Right renal pelvis (tissue), 4 donors: ENCODE measurements around the gene TXN2. TPM values are rescaled to one million over a fixed set of nuclear protein-coding genes. Genes with fewer than 3 reads are reported as not detected.

Source experiments
- polyA plus RNA-seq, 4 donors: library from polyadenylated mRNA; unstranded; fragments of 120-200 nt; gene quantifications; one replicate each; pipeline ENCODE4 v1.2.1, GENCODE V29; 2013; ENCODE audit not compliant: insufficient read length in 4 of 4

The TXN2 gene
- polyA plus RNA-seq, 4 donors, result 123 to 133 (median 130) TPM

Other genes starting within 250 kb of the TXN2 start
- 10 to 100 TPM; 22.2 to 30.6 (median 28.0) TPM for gene APOL2, start 242.1 kb downstream of the TXN2 start, polyA plus RNA-seq
- gene APOL1, start 228.5 kb downstream of the TXN2 start, polyA plus RNA-seq, result 10 to 100 TPM; 11.0 to 15.7 (median 12.4) TPM
- 100 to 1,000 TPM; 269 to 312 (median 292) TPM for gene MYH9, start 93.7 kb downstream of the TXN2 start, polyA plus RNA-seq
- gene FOXRED2, start 25.4 kb upstream of the TXN2 start, polyA plus RNA-seq, result 10 to 100 TPM; 23.8 to 27.4 (median 24.9) TPM
- gene EIF3D, start 47.5 kb upstream of the TXN2 start, polyA plus RNA-seq, result 100 to 1,000 TPM; 262 to 280 (median 268) TPM
- not detected for gene CACNG2, start 222.1 kb upstream of the TXN2 start, polyA plus RNA-seq